CD4-positive, alpha-beta T cell treated with Interleukin-21 for 1 hour (primary cell): ENCODE results near the gene ANKRD40CL.
"Not testable (repeated sequence)": the region's sequence is repeated elsewhere in the genome, so short reads cannot be mapped to it uniquely, and the experiment has no call there.

Source experiments
- DNase-seq: peaks from one replicate; pipeline ENCODE4 v3.0.0-alpha.2; 2020

The ANKRD40CL gene, protein sequence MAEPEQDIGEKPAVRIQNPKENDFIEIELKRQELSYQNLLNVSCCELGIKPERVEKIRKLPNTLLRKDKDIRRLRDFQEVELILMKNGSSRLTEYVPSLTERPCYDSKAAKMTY

GRCh38 chr17:50767446-50767845, at the start of gene ANKRD40CL:
ANKRD40CL (minus strand) TSS chr17:50767518; CDS start chr17:50766913, 605 bp downstream.
- DNase-seq = no peak

- no peak for DNase-seq
Measured at GRCh38 chr17:50816271-50816670, 49.0 kb upstream of the ANKRD40CL start.

DNA sequence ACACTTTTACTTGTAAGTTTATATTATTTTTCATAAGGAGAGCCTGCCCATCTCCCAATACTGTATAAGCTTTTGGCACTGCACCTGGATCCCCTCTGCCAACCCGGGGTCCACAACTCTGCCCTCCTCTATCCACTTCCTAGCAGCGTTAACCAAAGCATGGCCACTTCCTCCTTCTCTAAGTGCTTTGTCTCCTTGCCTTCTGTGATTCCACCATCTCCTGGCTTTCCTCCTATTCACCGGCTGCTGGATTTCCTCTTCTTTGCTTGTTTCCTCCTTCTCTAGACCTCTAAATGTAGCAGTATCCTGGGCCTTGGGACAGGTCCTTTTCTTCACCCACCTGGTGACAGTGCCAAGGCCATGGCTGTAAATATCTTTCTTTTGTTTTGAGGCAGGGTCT, 48.1 kb upstream of the ANKRD40CL start:
- no peak for DNase-seq

DNA sequence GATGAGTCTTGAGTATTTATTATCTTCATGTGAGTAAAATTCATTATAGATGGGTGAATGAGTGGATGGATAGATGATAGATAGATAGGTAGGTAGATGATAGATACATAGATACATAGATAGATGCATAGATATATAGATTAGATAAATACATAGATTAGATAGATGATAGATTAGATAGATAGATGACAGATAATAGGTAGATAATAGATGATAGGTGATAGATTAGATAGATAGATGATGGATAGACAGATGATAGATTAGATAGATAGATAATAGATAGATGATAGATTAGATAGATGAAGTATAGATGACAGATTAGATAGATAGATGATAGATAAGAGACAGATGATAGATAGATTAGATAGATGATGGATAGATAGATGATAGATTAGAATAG, 46.3 kb upstream of the ANKRD40CL start:
- DNase-seq = no peak

- DNase-seq = no peak
Measured at GRCh38 chr17:50808888-50809287, 41.6 kb upstream of the ANKRD40CL start.

GRCh38 chr17:50808413-50808812, 41.1 kb upstream of the ANKRD40CL start:
- DNase-seq = no peak

GRCh38 chr17:50807675-50808074, 40.4 kb upstream of the ANKRD40CL start:
- no peak for DNase-seq

DNA sequence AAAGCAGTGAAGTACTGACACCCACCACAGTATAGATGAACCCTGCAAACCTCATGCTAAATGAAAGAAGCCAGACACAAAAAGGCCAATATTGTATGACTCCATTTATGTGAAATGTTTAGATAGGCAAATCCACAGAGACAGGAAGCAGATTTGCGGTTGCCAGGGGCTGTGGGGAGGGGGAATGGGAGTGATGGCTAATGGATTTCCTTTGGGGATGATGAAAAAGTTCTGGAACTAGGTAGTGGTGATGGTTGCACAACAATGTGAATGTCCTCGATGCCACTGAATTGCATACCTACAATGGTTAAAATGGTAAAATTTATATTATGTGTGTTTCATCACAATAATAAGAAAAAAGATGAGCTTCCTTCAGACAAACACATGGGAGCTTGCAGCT, 39.7 kb upstream of the ANKRD40CL start:
- no peak for DNase-seq

DNA sequence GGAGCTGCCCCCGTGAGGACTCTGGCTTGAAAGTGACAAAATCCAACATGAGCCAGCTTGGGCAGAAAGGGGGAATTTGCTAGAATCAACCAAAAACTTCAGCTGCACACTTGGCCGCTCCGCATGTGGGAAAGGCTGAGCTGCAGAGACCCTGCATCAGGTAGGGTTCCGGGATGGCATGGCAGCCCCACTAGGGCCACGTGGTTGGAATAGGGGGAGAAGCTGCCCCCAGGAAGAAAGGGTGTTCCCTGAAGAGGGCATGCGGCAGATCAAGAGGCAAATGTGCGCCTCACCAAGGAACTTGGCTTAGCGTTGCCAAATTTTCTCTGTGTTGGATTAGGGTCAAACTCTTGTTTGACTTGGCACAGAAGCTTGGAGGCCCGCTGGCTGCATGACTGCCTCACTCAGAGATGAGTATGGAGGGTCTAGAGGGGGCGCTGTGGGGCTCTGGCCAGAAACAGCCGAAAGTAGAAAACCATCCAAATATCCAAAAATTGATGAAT, 38.9 kb upstream of the ANKRD40CL start:
- DNase-seq = no peak

DNA sequence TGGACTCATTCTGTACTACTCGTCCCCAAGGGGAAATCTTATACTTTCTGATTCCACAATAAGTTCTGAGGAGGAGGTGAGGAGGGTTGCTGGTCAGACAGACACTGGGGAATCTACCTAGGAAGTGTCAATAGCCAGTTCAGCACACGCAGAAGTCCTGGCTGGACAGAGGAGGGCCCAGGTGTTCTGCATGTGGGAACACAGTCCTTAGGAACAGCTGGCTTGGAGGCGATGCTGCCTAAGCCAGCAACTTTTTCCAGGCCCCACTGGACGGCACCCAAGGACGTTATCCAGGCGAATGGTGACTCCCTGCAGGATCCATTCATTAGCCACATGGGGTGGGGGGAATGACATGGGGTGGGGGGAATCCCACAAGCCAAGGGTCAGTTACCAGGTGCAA, 38.2 kb upstream of the ANKRD40CL start:
- DNase-seq = no peak

- not testable (repeated sequence) for DNase-seq
Measured at GRCh38 chr17:50804749-50805475, 37.6 kb upstream of the ANKRD40CL start.

DNA sequence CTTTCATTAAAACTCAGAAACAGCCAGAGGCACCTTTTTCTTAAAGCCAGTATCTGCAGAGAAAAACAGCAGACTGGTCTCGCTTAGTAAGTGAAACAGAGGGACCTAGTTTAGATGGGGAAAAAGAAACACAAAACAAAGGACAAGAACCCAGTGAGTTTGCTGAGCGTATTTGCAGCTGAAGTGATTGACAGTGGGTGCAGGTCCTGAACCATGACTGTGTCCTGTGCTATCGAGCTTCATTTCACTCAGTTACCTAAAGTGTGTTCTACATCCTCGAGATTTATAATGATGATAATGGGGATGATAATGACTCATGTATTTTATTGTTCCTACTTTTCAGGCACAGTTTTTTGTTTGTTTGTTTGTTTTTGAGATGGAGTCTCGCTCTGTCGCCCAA, 36.4 kb upstream of the ANKRD40CL start:
- no peak for DNase-seq

- DNase-seq = no peak
Measured at GRCh38 chr17:50802609-50803571, 35.6 kb upstream of the ANKRD40CL start.

GRCh38 chr17:50800196-50800700, 32.9 kb upstream of the ANKRD40CL start:
- no peak for DNase-seq

GRCh38 chr17:50799582-50799981, 32.3 kb upstream of the ANKRD40CL start:
- DNase-seq = no peak

DNA sequence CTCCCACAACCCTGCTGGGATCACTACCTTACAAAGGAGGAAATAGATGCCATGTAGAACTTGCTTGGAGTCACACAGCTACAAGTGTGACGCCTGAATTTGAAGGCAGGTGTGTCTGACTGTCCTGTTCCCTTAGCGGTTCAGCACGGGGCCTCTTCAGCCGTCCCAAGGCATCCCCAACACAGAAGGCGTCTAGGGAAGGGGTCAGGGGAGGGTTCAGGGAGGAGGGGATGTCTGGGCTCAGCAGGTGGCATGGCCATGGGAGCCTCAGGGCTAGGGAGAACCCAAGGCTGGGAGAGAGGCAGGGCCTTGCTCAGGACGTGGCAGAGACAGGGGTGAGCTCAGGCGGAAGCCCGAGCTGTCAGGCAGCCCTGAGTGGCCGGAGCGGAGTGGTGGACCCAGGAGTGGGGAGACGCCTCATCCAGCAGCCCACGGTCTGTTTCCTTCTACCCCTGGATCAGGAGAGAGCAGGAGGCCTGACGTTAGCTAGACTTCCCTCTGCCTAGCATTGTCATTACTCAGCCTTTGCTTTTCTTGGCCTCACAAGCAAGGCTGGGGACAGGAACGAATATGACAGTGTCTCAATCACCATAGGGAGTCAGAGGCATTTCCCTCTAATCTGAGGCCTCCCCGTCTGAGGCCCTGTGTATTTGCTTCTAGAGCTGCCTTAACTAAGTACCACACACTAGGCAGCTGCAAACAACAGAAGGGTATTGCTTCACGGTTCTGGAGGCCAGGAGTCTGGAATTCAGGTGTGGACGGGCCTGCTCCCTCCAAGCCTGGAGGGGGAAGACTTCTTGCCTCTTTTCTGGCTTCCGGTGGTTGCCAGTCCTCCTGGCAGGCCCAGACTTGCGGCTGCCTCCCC, 31.3 kb upstream of the ANKRD40CL start:
- no peak for DNase-seq

- no peak for DNase-seq
Measured at GRCh38 chr17:50797135-50797810, 30.0 kb upstream of the ANKRD40CL start.

GRCh38 chr17:50794361-50794760, 27.0 kb upstream of the ANKRD40CL start:
- no peak for DNase-seq

- no peak for DNase-seq
Measured at GRCh38 chr17:50793007-50793406, 25.7 kb upstream of the ANKRD40CL start.

DNA sequence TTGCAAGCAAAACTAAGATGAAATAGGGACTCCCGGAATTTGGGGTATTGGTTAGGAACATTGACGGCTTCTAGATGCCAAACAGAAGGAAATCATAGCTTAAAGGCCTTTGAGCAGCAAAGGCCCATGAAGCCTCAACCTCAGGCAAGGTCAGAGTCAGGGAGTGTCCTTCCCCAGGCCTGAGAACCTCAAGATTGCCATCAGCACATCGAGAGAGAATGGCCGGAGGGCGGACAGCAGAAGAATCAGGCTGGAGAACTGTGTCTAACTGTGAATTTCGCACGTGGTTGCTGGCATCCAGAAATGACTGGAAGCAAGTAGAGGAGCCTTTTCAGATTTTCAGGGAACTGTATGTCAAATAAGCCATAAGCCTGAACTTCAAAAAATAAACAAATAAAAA, 24.8 kb upstream of the ANKRD40CL start:
- DNase-seq = no peak

- DNase-seq = no peak
Measured at GRCh38 chr17:50790618-50791017, 23.3 kb upstream of the ANKRD40CL start.

DNA sequence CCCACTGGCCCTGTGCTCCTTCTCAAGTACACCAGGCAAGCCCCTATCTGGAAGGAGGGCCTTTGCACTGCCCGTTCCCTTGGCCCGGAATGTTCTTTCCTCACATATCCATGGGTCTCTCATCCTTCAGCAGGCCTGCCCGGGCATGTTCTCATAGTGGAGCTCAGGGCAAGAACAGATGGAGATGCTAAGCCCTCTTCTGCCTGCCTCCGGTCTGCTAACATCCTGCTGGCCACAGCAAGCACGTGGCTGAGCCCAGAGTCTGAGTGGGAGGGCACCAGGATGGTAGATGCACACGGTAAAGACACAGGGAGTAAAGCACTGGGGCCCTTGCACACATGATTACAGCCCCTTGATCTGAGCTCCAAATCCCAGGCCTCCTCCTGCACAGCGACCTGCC, 19.8 kb upstream of the ANKRD40CL start:
- DNase-seq = no peak
